K562 (cell line): Measurements from ENCODE around the gene MND1. TPM values are rescaled to one million over a fixed set of nuclear protein-coding genes. Genes with fewer than 3 reads are reported as not detected.

ENCODE experiments used
- ATAC-seq: fragments of 200-7000 bp; cut with Tn5 transposase; 3 replicates; pipeline ENCODE4 v1.9.1; 2020; ENCODE audit warnings: moderate library complexity
- BruUV-seq: library from RNA; stranded (reverse); fragments of 400-500 nt; replicated peaks from 2 replicates; lab custom pipeline; 2021; lab: Mats Ljungman, UMichigan
- CTCF ChIA-PET: fragments of 300-600 bp; formaldehyde crosslinking; extraction: SDS; loops from one replicate; lab custom pipeline; 2021; ENCODE audit warnings: low intra/inter-chr PET ratio; lab: Yijun Ruan, JAX
- POLR2A ChIA-PET: fragments of 300-600, 350-650 bp; sonication (Branson Sonifier 250); formaldehyde crosslinking; extraction: SDS; loops from one replicate; lab custom pipeline; 2021; ENCODE audit warnings: antibody characterized with exemption, inconsistent platforms; lab: Yijun Ruan, JAX
- DNase-seq, 4 experiments: peaks; one replicate each; pipeline versions ENCODE4 v3.0.0 to v3.0.0-alpha.2; 2011 to 2018; ENCODE audit warnings: low spot score in 3 of 4, mixed read lengths in 3 of 4; ENCODE audit errors: extremely low read depth in 1 of 4
- FAIRE-seq: peaks from 2 replicates; lab custom pipeline; 2011; peaks lifted over from hg19 to GRCh38; lab: Jason Lieb, UNC
- H2AFZ ChIP-seq: 2 replicates; pipeline ENCODE4 v1.6.0; 2011; ENCODE audit warnings: low read depth, low read length, control low read depth, inconsistent platforms
- H3K27ac ChIP-seq: fragments of 200-600 bp; 3 replicates; pipeline ENCODE4 v1.8.0; 2011; ENCODE audit warnings: low read depth, mild to moderate bottlenecking, control low read depth, inconsistent platforms, low read length, moderate library complexity, mixed read lengths; ENCODE audit errors: extremely low read depth
- H3K27me3 ChIP-seq, 2 experiments: fragments of 300-600 bp in 1 of 2; 2 replicates in 1 of 2; 3 replicates in 1 of 2; pipeline versions ENCODE4 v1.6.0 to v1.8.0; 2011; ENCODE audit warnings: inconsistent platforms in 2 of 2, low read length in 2 of 2, mild to moderate bottlenecking in 1 of 2, mixed read lengths in 1 of 2, moderate library complexity in 1 of 2; ENCODE audit not compliant: control insufficient read depth in 2 of 2, insufficient read depth in 2 of 2
- H3K36me3 ChIP-seq: fragments of 300-600 bp; 3 replicates; pipeline ENCODE4 v1.8.0; 2011; ENCODE audit warnings: mild to moderate bottlenecking, low read length, inconsistent platforms; ENCODE audit not compliant: control insufficient read depth, insufficient read depth
- H3K4me1 ChIP-seq, 2 experiments: fragments of 200-600 bp in 1 of 2; replicated peaks in 1 of 2; 2 replicates in 1 of 2; 3 replicates in 1 of 2; pipeline versions ENCODE4 v1.5.1 to v1.8.0; 2011; ENCODE audit warnings: inconsistent platforms in 2 of 2, low read length in 2 of 2, mild to moderate bottlenecking in 1 of 2, mixed read lengths in 1 of 2, moderate library complexity in 1 of 2; ENCODE audit not compliant: control insufficient read depth in 2 of 2, insufficient read depth in 2 of 2
- H3K4me2 ChIP-seq: 2 replicates; pipeline ENCODE4 v1.6.1; 2011; ENCODE audit warnings: low read length, control low read depth, inconsistent platforms, mixed read lengths; ENCODE audit not compliant: insufficient read depth
- H3K4me3 ChIP-seq: fragments of 200-600 bp; sonication (generic), shearing (Covaris generic); 2 replicates; pipeline ENCODE4 v1.5.1; 2016; ENCODE audit warnings: control low read depth, inconsistent platforms
- H3K79me2 ChIP-seq: fragments of 200-600 bp; 3 replicates; pipeline ENCODE4 v1.8.0; 2011; ENCODE audit warnings: low read length, inconsistent platforms; ENCODE audit not compliant: control insufficient read depth, insufficient read depth
- H3K9ac ChIP-seq, 2 experiments: 2 replicates each; pipeline versions ENCODE4 v1.6.0 to v1.6.1; 2011; ENCODE audit warnings: low read depth in 2 of 2, low read length in 2 of 2, control low read depth in 1 of 2, inconsistent platforms in 1 of 2, mild to moderate bottlenecking in 1 of 2, mixed read lengths in 1 of 2; ENCODE audit not compliant: insufficient read depth in 1 of 2
- H3K9me1 ChIP-seq: one replicate; pipeline ENCODE4 v1.6.0; 2011; ENCODE audit warnings: inconsistent platforms, mild to moderate bottlenecking, low read length, moderate library complexity; ENCODE audit not compliant: control insufficient read depth, insufficient read depth
- H3K9me3 ChIP-seq: replicated peaks from 2 replicates; pipeline ENCODE4 v1.5.1; 2011; ENCODE audit warnings: low read depth, low read length, inconsistent platforms; ENCODE audit not compliant: control insufficient read depth, insufficient read depth
- H4K20me1 ChIP-seq: replicated peaks from 2 replicates; pipeline ENCODE4 v1.6.1; 2011; ENCODE audit warnings: low read length, inconsistent platforms, mixed read lengths; ENCODE audit not compliant: control insufficient read depth, insufficient read depth
- SMARCA4 ChIP-seq: fragments of 450-650 bp; IDR thresholded peaks from 2 replicates; pipeline ENCODE4 v1.6.1; 2016
- WGBS: fragments of 100-300 bp; shearing (Covaris generic); methylation state at CpG from one replicate; pipeline ENCODE4 v1.1.6; 2016; ENCODE audit warnings: low coverage, mixed read lengths; ENCODE audit not compliant: insufficient coverage; ENCODE audit errors: missing lambda C conversion rate; 5-methylcytosine and 5-hydroxymethylcytosine counted together
- in situ Hi-C: fragments of 300-500 bp; cut with MboI; formaldehyde crosslinking; loops from 4 replicates; pipeline ENCODE4 v1.15.0; 2018; ENCODE audit warnings: inconsistent platforms, mixed read lengths
- intact Hi-C: fragments of 100-400 bp; cut with micrococcal nuclease; formaldehyde crosslinking; loops from 2 replicates; pipeline ENCODE4 v1.14.2; 2022
- polyA plus RNA-seq, 8 experiments: library from polyadenylated mRNA; depleted of rRNA in 4 of 8; stranded (reverse) in 5 of 8; unstranded in 3 of 8; fragments of >200 nt; fragmentation: Nextera tagmentation in 2 of 8; fragmentation: Illumina TruSeq in 1 of 8; extraction: Ambion mirVana in 2 of 8; extraction: Trizol in 1 of 8; gene quantifications; 2 replicates each; pipeline versions ENCODE4 v1.2.1 to v1.2.3, GENCODE V29; 2011 to 2014; ENCODE audit warnings: inconsistent platforms in 1 of 8, missing spikeins in 1 of 8
- total RNA-seq, 7 experiments: library from RNA; depleted of rRNA in 6 of 7; stranded (reverse); fragments of >200 nt in 6 of 7; fragmentation: Illumina TruSeq in 2 of 7; extraction: Trizol in 2 of 7; gene quantifications; 2 replicates each; pipeline versions ENCODE4 v1.2.1 to v1.2.3, GENCODE V29; 2011 to 2021; ENCODE audit warnings: low replicate concordance in 1 of 7
- TF ChIP-seq, protein P1 (sequence below), 2 experiments: fragments of 450-650 bp; IDR thresholded peaks; 2 replicates each; pipeline ENCODE4 v1.6.1; 2016

MND1 gene
- total and polyA plus RNA-seq, 9 of the 15 experiments (the other 6 are each of a cell fraction or from before 2014, with no cell fraction given) = 35.3 to 94.1 (median 59.9) TPM

DNA sequence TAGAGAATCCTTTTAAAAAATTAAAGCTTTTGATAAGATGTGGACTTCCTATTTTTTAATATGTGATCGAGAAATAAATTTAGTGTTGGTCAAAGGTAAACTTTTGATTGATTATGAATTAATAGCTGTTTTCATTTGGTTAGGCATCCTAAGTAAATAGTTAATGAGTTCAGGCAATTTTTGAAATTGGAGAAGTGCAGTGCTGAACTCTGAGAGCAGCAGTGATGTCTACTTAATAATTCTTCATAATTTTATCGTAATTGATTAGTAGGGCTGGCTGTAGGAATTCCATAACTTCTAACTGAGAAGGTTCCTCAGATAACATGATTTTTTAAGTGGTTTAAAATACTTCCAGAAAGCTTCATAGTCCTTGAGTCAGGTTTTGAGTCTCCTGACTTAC lies 1.5 kb downstream of the MND1 start:
- intact Hi-C loops (loop anchor here (5.0 to 10.0 kb wide), 3 partner anchors 66 to 406 kb away; partner anchors contain the start of gene TMEM131L), in situ Hi-C loops (loop anchor here (5.0 kb wide), 1 partner anchor 226 kb away; no protein-coding TSS in a partner anchor)
- POLR2A ChIA-PET = interaction anchor here (0.8 to 1.9 kb wide), 6 partner anchors 8 to 188 kb away, joined by 3 to 7 read pairs (median 4); partner anchors contain the start of gene TMEM131L
- Histone ChIP-seq H3K9me3 (no peaks in the 10 kb centered on the region), H3K27ac (no peak overlapping the region), H3K4me2 (peak overlapping the region; percentile 90; the same call in 1 of the 2 replicates), H2AFZ (no peak overlapping the region), H3K79me2 (peaks cover 64% of the 10 kb centered on the region), H3K27me3 (no peaks in the 10 kb centered on the region), H3K4me1 (peaks cover 16 to 37% of the 10 kb centered on the region in 2 experiments; a peak in 4 of 5 replicates), H3K9ac (peak overlapping the region; percentile 92 to 99; a peak in 3 of 4 replicates), H4K20me1 (peaks cover 11% of the 10 kb centered on the region), H3K4me3 (peak overlapping the region; percentile 85), H3K36me3 (peaks cover 18% of the 10 kb centered on the region), H3K9me1 (no peaks in the 10 kb centered on the region)
- no TSS peak for BruUV-seq
- no peak for ATAC-seq
- 13% methylated on average over 2 of the region's 2 CpGs for WGBS
- no peak for FAIRE-seq
- TF ChIP-seq, protein P1, sequence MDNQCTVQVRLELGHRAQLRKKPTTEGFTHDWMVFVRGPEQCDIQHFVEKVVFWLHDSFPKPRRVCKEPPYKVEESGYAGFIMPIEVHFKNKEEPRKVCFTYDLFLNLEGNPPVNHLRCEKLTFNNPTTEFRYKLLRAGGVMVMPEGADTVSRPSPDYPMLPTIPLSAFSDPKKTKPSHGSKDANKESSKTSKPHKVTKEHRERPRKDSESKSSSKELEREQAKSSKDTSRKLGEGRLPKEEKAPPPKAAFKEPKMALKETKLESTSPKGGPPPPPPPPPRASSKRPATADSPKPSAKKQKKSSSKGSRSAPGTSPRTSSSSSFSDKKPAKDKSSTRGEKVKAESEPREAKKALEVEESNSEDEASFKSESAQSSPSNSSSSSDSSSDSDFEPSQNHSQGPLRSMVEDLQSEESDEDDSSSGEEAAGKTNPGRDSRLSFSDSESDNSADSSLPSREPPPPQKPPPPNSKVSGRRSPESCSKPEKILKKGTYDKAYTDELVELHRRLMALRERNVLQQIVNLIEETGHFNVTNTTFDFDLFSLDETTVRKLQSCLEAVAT (IDR thresholded peaks at IDR 0.05) = 0 out of 4 replicates have a peak, but pooled peaks of 1 of the 2 experiments have one; percentile 15
- no peak for TF ChIP-seq SMARCA4
- no peak for DNase-seq
- CTCF ChIA-PET = interaction anchor here (3.4 kb wide), 1 partner anchor 229 kb away, joined by 44 read pairs; no protein-coding TSS in a partner anchor
